K562 (cell line): ENCODE measurements around the gene CACNA1S.

Source experiments
- BRD4 ChIP-seq: fragments of 200-600 bp; sonication (generic); IDR thresholded peaks from 2 replicates; pipeline ENCODE4 v1.6.1; 2017; ENCODE audit warnings: inconsistent platforms
- FOXJ3 ChIP-seq: sonication (generic); formaldehyde crosslinking; IDR thresholded peaks from 2 replicates; pipeline ENCODE4 v1.4.0; 2020; ENCODE audit warnings: mild to moderate bottlenecking, missing genetic modification reagents
- JUN ChIP-seq, 2 experiments: sonication (generic) in 1 of 2; formaldehyde crosslinking in 1 of 2; IDR thresholded peaks; 2 replicates each; pipeline versions ENCODE4 v1.6.1 to v1.8.0; 2012 to 2022; ENCODE audit warnings: borderline replicate concordance in 2 of 2, mild to moderate bottlenecking in 2 of 2, improper control_type of control experiment in 1 of 2, low read depth in 1 of 2, low read length in 1 of 2, missing genetic modification reagents in 1 of 2
- JUNB ChIP-seq: fragments of 450-650 bp; formaldehyde crosslinking; conservative IDR thresholded peaks from 2 replicates; pipeline ENCODE4 v1.4.0; 2020; ENCODE audit warnings: mild to moderate bottlenecking
- KLF13 ChIP-seq: fragments of 450-650 bp; IDR thresholded peaks from 2 replicates; pipeline ENCODE4 v1.6.1; 2016; ENCODE audit warnings: missing genetic modification characterization, low read depth, mild to moderate bottlenecking, missing compliant biosample characterization, moderate library complexity, borderline replicate concordance
- MXI1 ChIP-seq: IDR thresholded peaks from 2 replicates; pipeline ENCODE4 v1.6.1; 2011; ENCODE audit warnings: low read depth, mild to moderate bottlenecking, improper control_type of control experiment, low read length
- NRF1 ChIP-seq, 2 experiments: fragments of 450-650 bp; IDR thresholded peaks in 1 of 2; conservative IDR thresholded peaks in 1 of 2; 2 replicates each; pipeline ENCODE4 v1.6.1; 2014; ENCODE audit warnings: mild to moderate bottlenecking in 2 of 2
- PML ChIP-seq: IDR thresholded peaks from 2 replicates; pipeline ENCODE4 v1.6.1; 2012; ENCODE audit warnings: low read length, inconsistent platforms
- SMAD1 ChIP-seq: fragments of 150-350 bp; IDR thresholded peaks from 2 replicates; pipeline ENCODE4 v1.6.1; 2014; ENCODE audit warnings: low read length, low read depth; ENCODE audit not compliant: partially characterized antibody
- ZNF583 ChIP-seq: fragments of 250-450 bp; sonication (Bioruptor Pico); IDR thresholded peaks from 2 replicates; pipeline ENCODE4 v1.4.0; 2020
- TF ChIP-seq, protein P1 (sequence below): sonication (generic); formaldehyde crosslinking; IDR thresholded peaks from 2 replicates; pipeline ENCODE4 v1.9.0; 2022; ENCODE audit warnings: mild to moderate bottlenecking, missing genetic modification reagents
- TF ChIP-seq, protein P2 (sequence below), 3 experiments: IDR thresholded peaks in 2 of 3; conservative IDR thresholded peaks in 1 of 3; 2 replicates each; pipeline ENCODE4 v1.5.1; 2011 to 2012; ENCODE audit warnings: low read length in 3 of 3, mild to moderate bottlenecking in 3 of 3, control low read depth in 2 of 3, improper control_type of control experiment in 1 of 3, inconsistent platforms in 1 of 3, low read depth in 1 of 3, mixed read lengths in 1 of 3, moderate library complexity in 1 of 3; ENCODE audit not compliant: insufficient read depth in 2 of 3
- TF ChIP-seq, protein P3 (sequence below): fragments of 250-450 bp; sonication (Bioruptor Pico); IDR thresholded peaks from 2 replicates; pipeline ENCODE4 v1.4.0; 2020; ENCODE audit warnings: mild to moderate bottlenecking

DNA sequence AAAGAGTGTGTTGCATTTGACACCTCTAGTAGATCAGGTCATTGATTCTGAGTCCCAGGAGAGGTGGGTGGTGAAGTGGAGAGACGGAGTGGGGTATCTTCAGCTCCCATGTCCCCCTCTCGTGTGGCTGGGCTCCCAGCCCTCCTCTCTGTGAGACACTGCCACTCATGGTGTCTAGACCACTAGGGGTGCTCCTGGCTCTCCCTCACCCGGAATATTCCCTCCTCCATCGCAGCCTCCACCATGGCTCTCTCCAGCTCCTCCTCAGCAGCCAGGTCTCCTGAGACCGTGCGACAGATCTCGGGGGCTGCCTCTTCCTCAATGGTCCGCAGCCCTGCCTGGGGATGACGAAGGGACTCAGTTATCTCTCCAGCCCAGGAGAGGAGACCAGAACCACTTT is 68.1 kb downstream of the CACNA1S start:
- TF ChIP-seq ZNF583 (CRISPR knock-in tag) (no peak), JUNB (no peak), PML (no peak), BRD4 (no peak), KLF13 (tag) (no peak), NRF1 (conservative IDR thresholded peaks at IDR 0.05 in 1 of 2, IDR thresholded peaks at IDR 0.05 in 1 of 2) (no peak), SMAD1 (no peak), JUN (IDR thresholded peaks at IDR 0.05; ENCODE audit: borderline replicate concordance, low read depth, low read length) (no peak), JUN (CRISPR knock-in tag; IDR thresholded peaks at IDR 0.05; ENCODE audit: borderline replicate concordance) (no peak), MXI1 (no peak), FOXJ3 (CRISPR knock-in tag) (no peak)
- TF ChIP-seq, protein P1, sequence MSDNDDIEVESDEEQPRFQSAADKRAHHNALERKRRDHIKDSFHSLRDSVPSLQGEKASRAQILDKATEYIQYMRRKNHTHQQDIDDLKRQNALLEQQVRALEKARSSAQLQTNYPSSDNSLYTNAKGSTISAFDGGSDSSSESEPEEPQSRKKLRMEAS, result no peak
- TF ChIP-seq, protein P2, sequence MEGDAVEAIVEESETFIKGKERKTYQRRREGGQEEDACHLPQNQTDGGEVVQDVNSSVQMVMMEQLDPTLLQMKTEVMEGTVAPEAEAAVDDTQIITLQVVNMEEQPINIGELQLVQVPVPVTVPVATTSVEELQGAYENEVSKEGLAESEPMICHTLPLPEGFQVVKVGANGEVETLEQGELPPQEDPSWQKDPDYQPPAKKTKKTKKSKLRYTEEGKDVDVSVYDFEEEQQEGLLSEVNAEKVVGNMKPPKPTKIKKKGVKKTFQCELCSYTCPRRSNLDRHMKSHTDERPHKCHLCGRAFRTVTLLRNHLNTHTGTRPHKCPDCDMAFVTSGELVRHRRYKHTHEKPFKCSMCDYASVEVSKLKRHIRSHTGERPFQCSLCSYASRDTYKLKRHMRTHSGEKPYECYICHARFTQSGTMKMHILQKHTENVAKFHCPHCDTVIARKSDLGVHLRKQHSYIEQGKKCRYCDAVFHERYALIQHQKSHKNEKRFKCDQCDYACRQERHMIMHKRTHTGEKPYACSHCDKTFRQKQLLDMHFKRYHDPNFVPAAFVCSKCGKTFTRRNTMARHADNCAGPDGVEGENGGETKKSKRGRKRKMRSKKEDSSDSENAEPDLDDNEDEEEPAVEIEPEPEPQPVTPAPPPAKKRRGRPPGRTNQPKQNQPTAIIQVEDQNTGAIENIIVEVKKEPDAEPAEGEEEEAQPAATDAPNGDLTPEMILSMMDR (IDR thresholded peaks at IDR 0.05 in 2 of 3, conservative IDR thresholded peaks at IDR 0.05 in 1 of 3; ENCODE audit: insufficient read depth in 2 of 3, low read depth in 1 of 3, low read length in 3 of 3), result 0 out of 6 replicates have a peak, but pooled peaks of 2 of the 3 experiments have one; percentile 12 to 15
- TF ChIP-seq, protein P3, sequence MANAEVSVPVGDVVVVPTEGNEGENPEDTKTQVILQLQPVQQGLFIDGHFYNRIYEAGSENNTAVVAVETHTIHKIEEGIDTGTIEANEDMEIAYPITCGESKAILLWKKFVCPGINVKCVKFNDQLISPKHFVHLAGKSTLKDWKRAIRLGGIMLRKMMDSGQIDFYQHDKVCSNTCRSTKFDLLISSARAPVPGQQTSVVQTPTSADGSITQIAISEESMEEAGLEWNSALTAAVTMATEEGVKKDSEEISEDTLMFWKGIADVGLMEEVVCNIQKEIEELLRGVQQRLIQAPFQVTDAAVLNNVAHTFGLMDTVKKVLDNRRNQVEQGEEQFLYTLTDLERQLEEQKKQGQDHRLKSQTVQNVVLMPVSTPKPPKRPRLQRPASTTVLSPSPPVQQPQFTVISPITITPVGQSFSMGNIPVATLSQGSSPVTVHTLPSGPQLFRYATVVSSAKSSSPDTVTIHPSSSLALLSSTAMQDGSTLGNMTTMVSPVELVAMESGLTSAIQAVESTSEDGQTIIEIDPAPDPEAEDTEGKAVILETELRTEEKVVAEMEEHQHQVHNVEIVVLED (CRISPR knock-in tag), result no peak
